BJ (cell line): ENCODE results near the gene MED13. TPM values are rescaled to one million over a fixed set of nuclear protein-coding genes. Genes with fewer than 3 reads are reported as not detected.
"Not testable (repeated sequence)": the region's sequence is repeated elsewhere in the genome, so short reads cannot be mapped to it uniquely, and the experiment has no call there.

Source experiments
- CTCF ChIA-PET: fragments of 350-600 bp; formaldehyde crosslinking; extraction: SDS; loops from one replicate; lab custom pipeline; 2021; ENCODE audit warnings: antibody characterized with exemption, inconsistent platforms; lab: Yijun Ruan, JAX
- POLR2A ChIA-PET: fragments of 300-600 bp; sonication (Branson Sonifier 250); formaldehyde crosslinking; extraction: SDS; loops from one replicate; lab custom pipeline; 2021; ENCODE audit warnings: antibody characterized with exemption; lab: Charles Lee
- DNase-seq: peaks from one replicate; pipeline ENCODE4 v3.0.0-alpha.2; 2011; ENCODE audit warnings: low read depth
- H3K27me3 ChIP-seq: 2 replicates; pipeline ENCODE4 v1.6.0; 2011; ENCODE audit warnings: low read length; ENCODE audit not compliant: control insufficient read depth, insufficient read depth
- H3K36me3 ChIP-seq: 2 replicates; pipeline ENCODE4 v1.5.1; 2011; ENCODE audit warnings: low read length; ENCODE audit not compliant: control insufficient read depth, insufficient read depth
- H3K4me3 ChIP-seq: 2 replicates; pipeline ENCODE4 v1.5.1; 2011; ENCODE audit warnings: low read depth, mild to moderate bottlenecking, control low read depth, low read length
- polyA plus RNA-seq: library from polyadenylated mRNA; depleted of rRNA; stranded (reverse); fragments of >200 nt; gene quantifications from 2 replicates; pipeline ENCODE4 v1.2.3, GENCODE V29; 2011; rRNA removed
- TF ChIP-seq, protein P1 (sequence below): IDR thresholded peaks from 2 replicates; pipeline ENCODE4 v1.5.1; 2011; ENCODE audit warnings: low read depth, mild to moderate bottlenecking, control low read depth, inconsistent platforms, low read length, moderate library complexity; ENCODE audit not compliant: insufficient read depth

MED13 gene
- polyA plus RNA-seq, 1 experiment, result 18.4 TPM

DNA sequence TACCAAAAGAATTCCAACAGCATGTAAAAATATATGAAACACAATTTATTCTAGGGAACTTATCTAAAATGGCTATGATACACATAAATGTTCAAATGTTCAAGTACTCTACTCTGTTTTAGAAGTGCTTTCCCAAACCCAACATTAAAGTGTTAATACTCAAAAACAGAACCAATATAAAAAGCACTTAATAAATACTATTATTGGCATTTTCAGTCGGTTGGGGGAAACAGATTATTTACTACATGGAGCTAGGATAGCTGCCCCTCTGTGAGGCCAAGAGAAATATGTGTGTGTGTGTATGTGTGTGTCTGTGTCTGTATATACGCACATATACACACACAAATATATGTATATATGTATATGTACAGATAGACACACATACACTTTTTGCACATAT, 169.7 kb downstream of the MED13 start:
- Histone ChIP-seq H3K27me3 (no peaks in the 10 kb centered on the region), H3K4me3 (no peak overlapping the region), H3K36me3 (no peaks in the 10 kb centered on the region; the same call in 1 of the 2 replicates)
- ChIA-PET POLR2A (no interaction called here), CTCF (interaction anchor here (1.0 kb wide), 1 partner anchor 21 kb away, joined by 3 read pairs; no protein-coding TSS in a partner anchor)
- TF ChIP-seq, protein P1, sequence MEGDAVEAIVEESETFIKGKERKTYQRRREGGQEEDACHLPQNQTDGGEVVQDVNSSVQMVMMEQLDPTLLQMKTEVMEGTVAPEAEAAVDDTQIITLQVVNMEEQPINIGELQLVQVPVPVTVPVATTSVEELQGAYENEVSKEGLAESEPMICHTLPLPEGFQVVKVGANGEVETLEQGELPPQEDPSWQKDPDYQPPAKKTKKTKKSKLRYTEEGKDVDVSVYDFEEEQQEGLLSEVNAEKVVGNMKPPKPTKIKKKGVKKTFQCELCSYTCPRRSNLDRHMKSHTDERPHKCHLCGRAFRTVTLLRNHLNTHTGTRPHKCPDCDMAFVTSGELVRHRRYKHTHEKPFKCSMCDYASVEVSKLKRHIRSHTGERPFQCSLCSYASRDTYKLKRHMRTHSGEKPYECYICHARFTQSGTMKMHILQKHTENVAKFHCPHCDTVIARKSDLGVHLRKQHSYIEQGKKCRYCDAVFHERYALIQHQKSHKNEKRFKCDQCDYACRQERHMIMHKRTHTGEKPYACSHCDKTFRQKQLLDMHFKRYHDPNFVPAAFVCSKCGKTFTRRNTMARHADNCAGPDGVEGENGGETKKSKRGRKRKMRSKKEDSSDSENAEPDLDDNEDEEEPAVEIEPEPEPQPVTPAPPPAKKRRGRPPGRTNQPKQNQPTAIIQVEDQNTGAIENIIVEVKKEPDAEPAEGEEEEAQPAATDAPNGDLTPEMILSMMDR, result no peak
- DNase-seq, result no peak

DNA sequence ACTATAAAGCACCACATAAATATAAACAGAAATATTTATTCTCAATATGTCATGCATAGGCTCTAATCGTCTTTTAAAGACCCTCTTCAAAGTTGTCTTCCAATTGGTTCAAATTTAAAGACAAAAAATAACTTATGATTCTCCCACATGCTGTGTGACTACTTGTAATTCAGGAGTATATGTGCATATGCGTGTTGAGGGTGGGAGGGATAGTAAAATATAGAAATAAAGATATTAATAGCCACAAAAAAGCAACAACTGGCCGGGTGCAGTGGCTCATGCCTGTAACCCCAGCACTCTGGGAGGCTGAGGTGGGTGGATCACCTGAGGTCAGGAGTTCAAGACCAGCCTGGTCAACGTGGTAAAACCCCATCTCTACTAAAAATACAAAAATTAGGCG, 170.8 kb downstream of the MED13 start:
- H3K4me3 ChIP-seq, POLR2A ChIA-PET, H3K27me3 ChIP-seq, H3K36me3 ChIP-seq, DNase-seq, CTCF ChIA-PET: not testable (repeated sequence)

Other genes with a start within 250 kb of the MED13 start
- 2.9 and 6.2 TPM in 2 replicates for gene BRIP1, start 201.8 kb downstream of the MED13 start, polyA plus RNA-seq
- 3.5 and 6.7 TPM in 2 replicates for gene INTS2, start 137.3 kb downstream of the MED13 start, polyA plus RNA-seq